DMS 273 treated with DMSO at 0.1 percent for 48 hours (cell line): ENCODE results near the gene SRD5A1.

ENCODE experiments used
- DNase-seq: peaks from one replicate; lab custom pipeline; 2025; lab: John Stamatoyannopoulos, UW

SRD5A1 gene

GRCh38 chr5:6604341-6604740 lies 28.9 kb upstream of the SRD5A1 start:
- DNase-seq = no peak

GRCh38 chr5:6604946-6605345 lies 28.3 kb upstream of the SRD5A1 start:
- no peak for DNase-seq

- no peak for DNase-seq
Measured at GRCh38 chr5:6606884-6607558, 26.2 kb upstream of the SRD5A1 start.

GRCh38 chr5:6607559-6607936 lies 25.7 kb upstream of the SRD5A1 start:
- DNase-seq = no peak

- no peak for DNase-seq
Measured at GRCh38 chr5:6608016-6608415, 25.2 kb upstream of the SRD5A1 start.

GRCh38 chr5:6611334-6612256 lies 21.6 kb upstream of the SRD5A1 start:
- DNase-seq = no peak

GRCh38 chr5:6615034-6615815 lies 18.0 kb upstream of the SRD5A1 start:
- no peak for DNase-seq

- no peak for DNase-seq
Measured at GRCh38 chr5:6616632-6617031, 16.6 kb upstream of the SRD5A1 start.

GRCh38 chr5:6623228-6623627 lies 10.0 kb upstream of the SRD5A1 start:
- DNase-seq = no peak

- no peak for DNase-seq
Measured at GRCh38 chr5:6623941-6624340, 9.3 kb upstream of the SRD5A1 start.

- no peak for DNase-seq
Measured at GRCh38 chr5:6626508-6626907, 6.7 kb upstream of the SRD5A1 start.

- DNase-seq = no peak
Measured at GRCh38 chr5:6631441-6631840, 1.8 kb upstream of the SRD5A1 start.

GRCh38 chr5:6632324-6632887 lies 834 bp upstream of the SRD5A1 start:
- no peak for DNase-seq

- DNase-seq = no peak
Measured at GRCh38 chr5:6633469-6634245, 417 bp downstream of the SRD5A1 start.

- DNase-seq = no peak
Measured at GRCh38 chr5:6634306-6634705, 1.1 kb downstream of the SRD5A1 start.

GRCh38 chr5:6634788-6635430 lies 1.7 kb downstream of the SRD5A1 start:
- no peak for DNase-seq

GRCh38 chr5:6636293-6636692 lies 3.1 kb downstream of the SRD5A1 start:
- no peak for DNase-seq

GRCh38 chr5:6637022-6637421 lies 3.8 kb downstream of the SRD5A1 start:
- DNase-seq = no peak

- no peak for DNase-seq
Measured at GRCh38 chr5:6637590-6637989, 4.3 kb downstream of the SRD5A1 start.

GRCh38 chr5:6638236-6638635 lies 5.0 kb downstream of the SRD5A1 start:
- no peak for DNase-seq

GRCh38 chr5:6642655-6643054 lies 9.4 kb downstream of the SRD5A1 start:
- DNase-seq = no peak
